Suppressor macrophage treated with lipopolysaccharide for 4 hours (primary cell): ENCODE results near the gene BOLL.
"Not testable (repeated sequence)": the region's sequence is repeated elsewhere in the genome, so short reads cannot be mapped to it uniquely, and the experiment has no call there.

Experiments
- DNase-seq: peaks from one replicate; pipeline ENCODE4 v3.0.0-alpha.2; 2020

Gene BOLL

GRCh38 chr2:197793456-197793855 lies 8.3 kb upstream of the BOLL start:
- no peak for DNase-seq

- peak; percentile 29 for DNase-seq
These were observed 1.1 kb upstream of the BOLL start for GRCh38 chr2:197786010-197786877.

DNA sequence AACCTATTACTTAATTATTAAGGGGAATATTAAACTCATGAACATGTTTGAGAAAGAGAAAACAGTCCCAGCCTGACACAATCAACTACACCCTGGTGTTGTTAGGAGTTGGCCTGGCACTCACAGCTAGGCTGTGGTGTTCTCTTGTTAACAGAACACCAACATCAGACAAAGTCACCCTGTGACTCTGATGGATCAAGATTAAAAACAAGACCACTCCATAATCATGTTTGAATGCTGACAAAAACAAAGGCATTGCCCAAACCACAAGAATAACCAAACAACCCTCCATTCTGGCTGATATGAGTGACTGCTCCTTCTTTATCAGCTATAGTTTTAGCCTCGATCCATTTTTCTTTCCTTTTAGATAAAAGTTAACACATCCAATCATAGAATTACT lies 3.0 kb downstream of the BOLL start:
- no peak for DNase-seq

- no peak for DNase-seq
These were observed 5.9 kb downstream of the BOLL start for GRCh38 chr2:197779261-197779660.

DNA sequence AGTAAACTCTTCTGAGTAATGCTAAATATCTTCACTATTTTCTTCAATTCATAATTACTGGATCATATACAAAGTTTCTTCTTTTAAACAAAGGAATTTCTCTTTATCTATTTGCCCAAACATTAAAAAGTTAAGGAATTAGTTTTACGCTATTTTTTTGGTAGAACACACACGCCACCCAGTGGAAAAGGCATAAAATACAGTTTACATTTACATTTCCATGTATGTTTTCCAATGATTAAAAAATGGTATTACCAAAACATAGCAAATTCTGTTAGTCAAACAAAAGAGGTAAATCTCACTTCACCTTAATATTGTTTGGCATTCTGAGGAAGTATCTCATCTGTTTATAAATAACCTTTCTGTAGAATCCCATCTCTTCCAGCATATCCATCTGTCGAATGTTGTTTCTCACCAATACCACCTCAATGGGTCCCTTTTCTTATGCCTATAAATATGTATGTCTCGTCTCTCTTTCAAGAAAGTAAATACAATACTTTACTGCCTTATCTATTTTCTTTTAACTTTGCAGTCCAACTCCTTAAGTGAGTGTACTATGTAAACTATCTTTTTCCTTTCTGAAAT lies 7.2 kb downstream of the BOLL start:
- peak; percentile 52 for DNase-seq

DNA sequence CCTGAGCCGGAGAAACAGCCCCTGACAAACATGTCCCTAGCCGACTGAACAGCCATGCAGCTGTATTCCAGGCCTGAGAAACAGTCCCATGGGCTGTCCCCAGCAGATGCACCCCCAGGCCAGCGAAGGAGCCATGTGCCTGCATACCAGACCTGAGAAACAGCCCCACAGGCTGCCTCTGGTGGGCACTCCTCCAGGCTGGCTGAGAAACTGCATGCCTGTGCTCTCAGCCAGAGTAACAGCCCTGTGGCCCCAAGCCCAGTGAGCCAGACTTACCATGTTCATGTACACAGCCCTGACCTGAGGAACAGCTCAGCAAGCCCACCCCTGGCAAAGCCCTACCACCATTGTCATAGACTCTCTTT lies 24.8 kb downstream of the BOLL start:
- no peak for DNase-seq

GRCh38 chr2:197759625-197760292 lies 25.4 kb downstream of the BOLL start:
- no peak for DNase-seq

DNA sequence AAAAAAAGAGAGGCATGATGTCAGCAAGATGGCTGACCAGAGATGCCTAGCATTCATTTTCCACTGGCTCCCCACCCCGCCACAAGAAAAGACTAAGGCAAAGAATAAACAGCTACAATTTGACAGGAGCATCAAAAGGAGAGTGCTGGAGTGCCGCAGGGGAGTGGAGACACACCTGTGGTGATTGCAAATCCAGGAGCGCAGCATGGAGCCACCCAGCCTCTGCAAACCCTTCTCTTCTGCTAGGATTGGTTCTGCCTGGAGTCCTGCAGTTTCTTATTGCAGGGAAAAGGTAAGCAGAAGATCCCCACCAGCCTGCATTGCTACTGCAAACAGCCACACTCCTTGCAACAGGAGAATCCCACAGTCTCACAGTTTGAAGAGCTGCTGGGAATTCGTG lies 26.1 kb downstream of the BOLL start:
- DNase-seq = no peak

GRCh38 chr2:197740200-197740599 lies 44.9 kb downstream of the BOLL start:
- no peak for DNase-seq

DNA sequence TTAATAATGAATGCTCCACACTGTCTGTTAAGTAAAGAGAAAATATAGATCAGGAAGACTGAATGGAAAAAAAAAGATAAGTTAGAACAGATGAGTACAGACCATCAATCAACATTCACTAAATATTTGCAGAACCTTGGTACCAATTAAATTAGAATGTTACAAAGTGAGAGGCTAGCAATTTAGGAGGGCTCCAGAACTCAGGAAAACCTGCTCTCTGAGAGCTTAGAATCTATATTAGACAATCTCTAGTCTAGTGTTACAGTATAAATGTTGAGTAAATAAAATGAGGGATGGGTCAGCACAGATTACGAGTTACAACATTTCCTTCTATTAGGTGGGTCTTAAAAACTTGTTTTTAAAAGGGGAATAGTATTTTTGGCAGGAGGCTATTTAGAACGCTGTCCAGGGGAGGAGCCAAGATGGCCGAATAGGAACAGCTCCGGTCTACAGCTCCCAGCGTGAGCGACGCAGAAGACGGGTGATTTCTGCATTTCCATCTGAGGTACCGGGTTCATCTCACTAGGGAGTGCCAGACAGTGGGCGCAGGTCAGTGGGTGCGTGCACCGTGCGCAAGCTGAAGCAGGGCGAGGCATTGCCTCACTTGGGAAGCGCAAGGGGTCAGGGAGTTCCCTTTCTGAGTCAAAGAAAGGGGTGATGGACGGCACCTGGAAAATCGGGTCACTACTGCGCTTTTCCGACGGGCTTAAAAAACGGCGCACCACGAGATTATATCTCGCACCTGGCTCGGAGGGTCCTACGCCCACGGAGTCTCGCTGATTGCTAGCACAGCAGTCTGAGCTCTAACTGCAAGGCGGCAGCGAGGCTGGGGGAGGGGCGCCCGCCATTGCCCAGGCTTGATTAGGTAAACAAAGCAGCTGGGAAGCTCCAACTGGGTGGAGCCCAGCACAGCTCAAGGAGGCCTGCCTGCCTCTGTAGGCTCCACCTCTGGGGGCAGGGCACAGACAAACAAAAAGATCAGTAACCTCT lies 56.3 kb downstream of the BOLL start:
- not testable (repeated sequence) for DNase-seq

GRCh38 chr2:197727011-197727410 lies 58.1 kb downstream of the BOLL start:
- DNase-seq = no peak

GRCh38 chr2:197717863-197718262 lies 67.3 kb downstream of the BOLL start:
- no peak for DNase-seq

DNA sequence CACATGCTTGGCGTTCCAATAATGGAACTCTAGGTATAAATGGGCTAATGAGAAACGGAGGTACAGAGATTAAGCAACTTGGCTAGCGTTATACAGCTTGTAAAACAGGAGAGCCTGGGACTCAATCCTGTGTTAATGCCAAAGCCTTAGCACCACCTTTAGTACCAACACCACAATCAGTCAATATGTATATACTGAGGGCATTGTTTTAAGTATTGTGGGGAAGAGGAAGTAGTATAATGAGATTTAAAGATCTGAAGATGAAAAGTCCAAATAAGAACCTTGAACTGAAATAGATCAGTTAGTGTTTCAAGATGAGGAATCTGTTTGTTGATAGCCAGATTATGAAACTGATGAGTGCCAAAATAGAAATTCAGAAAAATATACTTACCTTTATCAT lies 71.8 kb downstream of the BOLL start:
- DNase-seq = no peak

GRCh38 chr2:197711578-197711977 lies 73.5 kb downstream of the BOLL start:
- DNase-seq = no peak

DNA sequence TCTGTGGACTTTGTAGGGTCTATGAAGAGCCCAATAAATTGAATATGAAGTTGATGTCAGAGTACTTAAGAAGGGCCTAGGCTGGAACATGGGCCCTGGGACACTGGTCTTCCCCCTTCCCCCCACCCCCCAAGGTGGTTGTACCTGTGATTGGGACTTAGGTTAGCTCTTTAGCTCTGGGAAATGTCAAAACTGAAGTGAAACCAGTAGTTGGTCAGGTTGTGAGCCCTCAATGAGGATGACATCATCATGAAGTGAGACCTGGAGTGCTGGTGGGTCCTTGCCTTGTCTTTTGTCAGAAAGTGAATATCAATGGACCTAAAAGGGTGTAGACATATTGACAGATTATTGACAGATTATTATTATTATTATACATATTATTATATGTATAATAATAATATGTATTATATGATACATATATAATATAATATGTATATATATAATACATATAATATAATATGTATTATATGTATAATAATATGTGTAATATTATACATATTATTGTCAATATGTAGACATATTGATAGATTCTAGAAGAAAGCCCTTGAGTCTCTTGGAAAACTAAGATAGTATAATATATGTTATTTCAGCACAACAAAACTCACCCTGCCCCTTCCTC lies 74.6 kb downstream of the BOLL start:
- no peak for DNase-seq

DNA sequence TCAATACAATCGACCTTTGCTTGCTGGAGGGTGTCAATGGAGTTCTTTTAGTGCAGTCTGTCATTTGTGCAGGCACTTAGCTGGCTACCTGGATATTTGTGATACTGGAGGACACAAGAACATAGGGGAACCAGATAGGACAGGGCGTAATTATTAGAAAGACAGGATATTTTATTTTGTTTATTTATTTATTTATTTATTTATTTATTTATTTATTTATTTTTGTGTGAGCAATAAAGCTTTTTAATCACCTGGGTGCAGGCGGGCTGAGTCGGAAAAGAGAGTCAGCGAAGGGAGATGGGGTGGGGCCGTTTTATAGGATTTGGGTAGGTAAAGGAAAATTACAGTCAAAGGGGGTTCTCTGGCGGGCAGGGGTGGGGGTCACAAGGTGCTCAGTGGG lies 76.0 kb downstream of the BOLL start:
- not testable (repeated sequence) for DNase-seq

DNA sequence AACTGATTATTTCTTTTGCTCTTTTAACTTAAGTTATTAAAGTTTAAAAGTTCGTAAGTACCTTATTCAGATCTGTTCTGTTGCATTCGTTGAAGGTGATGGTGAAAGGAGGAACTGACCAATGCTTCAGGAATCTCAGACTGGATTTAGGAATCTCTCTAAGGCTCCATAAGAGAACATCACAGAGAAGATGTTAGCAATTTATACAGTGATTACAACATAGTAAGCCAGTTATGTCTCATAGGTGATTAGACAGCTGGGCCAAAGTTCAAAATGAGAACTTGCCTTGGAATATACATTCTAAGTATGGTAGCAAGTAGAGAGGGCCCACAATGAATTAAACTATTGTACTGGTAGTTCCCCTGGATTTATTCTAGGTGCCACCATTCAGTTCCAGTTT lies 76.8 kb downstream of the BOLL start:
- no peak for DNase-seq

- peak; percentile 66 for DNase-seq
These were observed 77.6 kb downstream of the BOLL start for GRCh38 chr2:197707316-197708213.

DNA sequence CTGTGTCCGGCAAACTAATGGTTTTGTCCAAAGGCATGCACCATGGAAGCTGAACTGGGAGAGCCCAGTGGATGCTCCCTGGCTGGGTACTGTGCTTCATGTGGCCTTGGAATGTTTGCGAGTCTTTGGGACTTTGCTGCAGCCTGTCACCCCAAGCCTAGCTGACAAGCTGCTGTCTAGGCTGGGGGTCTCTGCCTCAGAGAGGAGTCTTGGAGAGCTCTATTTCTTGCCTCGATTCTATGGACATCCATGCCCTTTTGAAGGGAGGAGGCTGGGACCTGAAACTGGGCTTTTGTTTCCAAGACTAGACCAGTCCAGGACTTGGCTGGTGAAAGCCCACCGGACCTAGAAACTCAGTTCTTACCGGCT lies 78.3 kb downstream of the BOLL start:
- DNase-seq = no peak

GRCh38 chr2:197705912-197706838 lies 78.9 kb downstream of the BOLL start:
- DNase-seq = peak; percentile 27
